K562 (cell line): ENCODE results near the gene CISD2. TPM values are rescaled to one million over a fixed set of nuclear protein-coding genes. Genes with fewer than 3 reads are reported as not detected.

Experiments used
- ESRRB ChIP-seq: fragments of 250-450 bp; sonication (Bioruptor Pico); IDR thresholded peaks from 2 replicates; pipeline ENCODE4 v1.5.0; 2020; ENCODE audit warnings: mild to moderate bottlenecking, moderate library complexity, borderline replicate concordance
- HBP1 ChIP-seq: fragments of 450-650 bp; formaldehyde crosslinking; IDR thresholded peaks from 2 replicates; pipeline ENCODE4 v1.4.0; 2022; ENCODE audit warnings: missing genetic modification characterization
- HLTF ChIP-seq: fragments of 450-650 bp; IDR thresholded peaks from 2 replicates; pipeline ENCODE4 v1.6.1; 2016
- HNRNPH1 ChIP-seq: fragments of 200-400 bp; formaldehyde crosslinking; optimal IDR thresholded peaks from 2 replicates; pipeline ENCODE3; 2017; ENCODE audit warnings: low read depth, mild to moderate bottlenecking, low read length, moderate library complexity
- KDM5B ChIP-seq: fragments of 200-600 bp; sonication (generic); IDR thresholded peaks from 2 replicates; pipeline ENCODE4 v1.6.1; 2012; ENCODE audit warnings: low read depth, mild to moderate bottlenecking, moderate library complexity, low read length, control low read depth, inconsistent platforms; ENCODE audit not compliant: insufficient replicate concordance
- MCM3 ChIP-seq: fragments of 450-650 bp; IDR thresholded peaks from 2 replicates; pipeline ENCODE4 v1.6.1; 2016
- NCOA4 ChIP-seq: fragments of 450-650 bp; IDR thresholded peaks from 2 replicates; pipeline ENCODE4 v1.6.1; 2018; ENCODE audit warnings: mild to moderate bottlenecking; ENCODE audit not compliant: partially characterized antibody
- POLR2H ChIP-seq: IDR thresholded peaks from 2 replicates; pipeline ENCODE4 v1.6.1; 2016; ENCODE audit warnings: missing genetic modification characterization, low read depth, mild to moderate bottlenecking, control low read depth, missing compliant biosample characterization, moderate library complexity
- SETDB1 ChIP-seq: IDR thresholded peaks from one replicate; pipeline ENCODE4 v1.6.1; 2012; ENCODE audit warnings: low read length, control low read depth, inconsistent platforms
- TBP ChIP-seq: optimal IDR thresholded peaks from 2 replicates; pipeline ENCODE3; 2011; ENCODE audit warnings: low read depth, low read length, improper control_type of control experiment
- ZBTB9 ChIP-seq: fragments of 450-650 bp; formaldehyde crosslinking; IDR thresholded peaks from 2 replicates; pipeline ENCODE4 v1.4.0; 2020; ENCODE audit warnings: mild to moderate bottlenecking, moderate library complexity
- ZFPM2 ChIP-seq: fragments of 250-450 bp; sonication (Bioruptor Pico); IDR thresholded peaks from 2 replicates; pipeline ENCODE4 v1.5.1; 2022; ENCODE audit warnings: mild to moderate bottlenecking
- ZNF518B ChIP-seq: fragments of 250-450 bp; sonication (Bioruptor Pico); IDR thresholded peaks from 2 replicates; pipeline ENCODE4 v1.5.0; 2021; ENCODE audit warnings: mild to moderate bottlenecking, moderate library complexity
- polyA plus RNA-seq, 8 experiments: library from polyadenylated mRNA; depleted of rRNA in 4 of 8; stranded (reverse) in 5 of 8; unstranded in 3 of 8; fragments of >200 nt; fragmentation: Nextera tagmentation in 2 of 8; fragmentation: Illumina TruSeq in 1 of 8; extraction: Ambion mirVana in 2 of 8; extraction: Trizol in 1 of 8; gene quantifications; 2 replicates each; pipeline versions ENCODE4 v1.2.1 to v1.2.3, GENCODE V29; 2011 to 2014; ENCODE audit warnings: inconsistent platforms in 1 of 8, missing spikeins in 1 of 8
- total RNA-seq, 7 experiments: library from RNA; depleted of rRNA in 6 of 7; stranded (reverse); fragments of >200 nt in 6 of 7; fragmentation: Illumina TruSeq in 2 of 7; extraction: Trizol in 2 of 7; gene quantifications; 2 replicates each; pipeline versions ENCODE4 v1.2.1 to v1.2.3, GENCODE V29; 2011 to 2021; ENCODE audit warnings: low replicate concordance in 1 of 7
- TF ChIP-seq, protein P1 (sequence below): IDR thresholded peaks from 3 replicates; pipeline ENCODE4 v1.6.1; 2011; ENCODE audit warnings: borderline replicate concordance, mild to moderate bottlenecking, moderate library complexity; ENCODE audit not compliant: insufficient read length; ENCODE audit errors: extremely low read depth
- TF ChIP-seq, protein P2 (sequence below): sonication (generic); formaldehyde crosslinking; IDR thresholded peaks from 2 replicates; pipeline ENCODE4 v1.8.1; 2023; ENCODE audit warnings: mild to moderate bottlenecking, missing genetic modification reagents, moderate library complexity

CISD2 gene
- total and polyA plus RNA-seq, 9 of the 15 experiments (the other 6 are each of a cell fraction or from before 2014, with no cell fraction given): 37.8 to 91.4 (median 59.8) TPM

DNA sequence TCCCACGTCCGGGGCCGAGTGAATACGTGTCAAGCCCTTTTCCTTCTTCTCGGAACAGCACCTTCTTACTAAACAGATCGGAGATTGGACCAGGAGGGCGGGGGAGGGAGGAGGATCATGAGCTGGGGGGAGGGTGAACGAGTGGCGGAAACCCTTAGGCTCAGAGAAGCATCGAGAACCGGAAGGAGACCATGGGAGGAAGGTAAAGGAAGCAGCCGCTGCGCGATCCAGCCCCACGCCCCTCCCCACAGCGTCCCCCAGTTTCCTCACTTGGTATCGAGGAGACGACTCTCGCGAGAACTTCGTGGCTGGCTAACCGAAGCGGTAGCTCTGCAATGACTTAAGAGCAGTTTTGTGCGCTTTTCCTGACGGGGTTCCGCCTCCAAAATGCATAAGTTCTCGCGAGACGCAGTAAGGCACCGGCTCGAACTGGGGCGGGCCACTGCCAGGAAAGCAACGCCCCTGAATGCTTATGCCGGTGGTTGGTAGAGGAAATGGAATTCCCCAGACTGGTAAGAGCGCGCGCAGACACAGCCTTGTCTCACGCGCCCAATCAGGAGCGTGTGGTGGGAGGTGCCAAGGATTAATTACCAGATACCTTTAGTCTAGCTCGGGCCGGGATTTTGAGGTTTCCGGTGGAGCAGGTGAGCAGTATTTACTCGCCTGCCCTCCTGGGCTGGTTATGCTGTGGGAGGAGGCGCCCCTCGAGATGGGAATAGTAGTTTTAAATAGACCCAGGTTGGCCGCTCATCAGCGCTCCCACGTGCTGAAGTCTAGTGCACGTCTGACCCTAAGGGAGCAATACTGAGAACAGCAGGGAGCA lies 40.9 kb upstream of the CISD2 start (continued):
- TF ChIP-seq HBP1 (CRISPR knock-in tag): no peak
- TF ChIP-seq, protein P1, sequence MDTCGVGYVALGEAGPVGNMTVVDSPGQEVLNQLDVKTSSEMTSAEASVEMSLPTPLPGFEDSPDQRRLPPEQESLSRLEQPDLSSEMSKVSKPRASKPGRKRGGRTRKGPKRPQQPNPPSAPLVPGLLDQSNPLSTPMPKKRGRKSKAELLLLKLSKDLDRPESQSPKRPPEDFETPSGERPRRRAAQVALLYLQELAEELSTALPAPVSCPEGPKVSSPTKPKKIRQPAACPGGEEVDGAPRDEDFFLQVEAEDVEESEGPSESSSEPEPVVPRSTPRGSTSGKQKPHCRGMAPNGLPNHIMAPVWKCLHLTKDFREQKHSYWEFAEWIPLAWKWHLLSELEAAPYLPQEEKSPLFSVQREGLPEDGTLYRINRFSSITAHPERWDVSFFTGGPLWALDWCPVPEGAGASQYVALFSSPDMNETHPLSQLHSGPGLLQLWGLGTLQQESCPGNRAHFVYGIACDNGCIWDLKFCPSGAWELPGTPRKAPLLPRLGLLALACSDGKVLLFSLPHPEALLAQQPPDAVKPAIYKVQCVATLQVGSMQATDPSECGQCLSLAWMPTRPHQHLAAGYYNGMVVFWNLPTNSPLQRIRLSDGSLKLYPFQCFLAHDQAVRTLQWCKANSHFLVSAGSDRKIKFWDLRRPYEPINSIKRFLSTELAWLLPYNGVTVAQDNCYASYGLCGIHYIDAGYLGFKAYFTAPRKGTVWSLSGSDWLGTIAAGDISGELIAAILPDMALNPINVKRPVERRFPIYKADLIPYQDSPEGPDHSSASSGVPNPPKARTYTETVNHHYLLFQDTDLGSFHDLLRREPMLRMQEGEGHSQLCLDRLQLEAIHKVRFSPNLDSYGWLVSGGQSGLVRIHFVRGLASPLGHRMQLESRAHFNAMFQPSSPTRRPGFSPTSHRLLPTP: no peak
- TF ChIP-seq KDM5B: peak; percentile 45
- TF ChIP-seq ZNF518B (CRISPR knock-in tag): no peak; the same call in 1 of the 2 replicates
- no peak for TF ChIP-seq MCM3
- TF ChIP-seq HLTF: no peak
- peak; percentile 92 for TF ChIP-seq POLR2H (tag)
- no peak for TF ChIP-seq SETDB1
- TF ChIP-seq, protein P2, sequence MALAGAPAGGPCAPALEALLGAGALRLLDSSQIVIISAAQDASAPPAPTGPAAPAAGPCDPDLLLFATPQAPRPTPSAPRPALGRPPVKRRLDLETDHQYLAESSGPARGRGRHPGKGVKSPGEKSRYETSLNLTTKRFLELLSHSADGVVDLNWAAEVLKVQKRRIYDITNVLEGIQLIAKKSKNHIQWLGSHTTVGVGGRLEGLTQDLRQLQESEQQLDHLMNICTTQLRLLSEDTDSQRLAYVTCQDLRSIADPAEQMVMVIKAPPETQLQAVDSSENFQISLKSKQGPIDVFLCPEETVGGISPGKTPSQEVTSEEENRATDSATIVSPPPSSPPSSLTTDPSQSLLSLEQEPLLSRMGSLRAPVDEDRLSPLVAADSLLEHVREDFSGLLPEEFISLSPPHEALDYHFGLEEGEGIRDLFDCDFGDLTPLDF (CRISPR knock-in tag): peak; percentile 91
- no peak for TF ChIP-seq ESRRB (CRISPR knock-in tag)
- TF ChIP-seq ZFPM2: no peak
- TF ChIP-seq HNRNPH1: no peak
- TF ChIP-seq TBP: peak; percentile 65
- TF ChIP-seq ZBTB9 (CRISPR knock-in tag): peak; percentile 52; the same call in 1 of the 2 replicates
- TF ChIP-seq NCOA4: no peak
